ENCODE measurements around the gene KCNQ1OT1. TPM values are rescaled to one million over a fixed set of nuclear protein-coding genes. Genes with fewer than 3 reads are reported as not detected.
A peak's percentile ranks its signal among the peaks of the same experiment; 100 is the strongest.

The KCNQ1OT1 gene
- total RNA-seq, 2 donors from 2014 or later = 5.2 to 6.9 TPM

DNA sequence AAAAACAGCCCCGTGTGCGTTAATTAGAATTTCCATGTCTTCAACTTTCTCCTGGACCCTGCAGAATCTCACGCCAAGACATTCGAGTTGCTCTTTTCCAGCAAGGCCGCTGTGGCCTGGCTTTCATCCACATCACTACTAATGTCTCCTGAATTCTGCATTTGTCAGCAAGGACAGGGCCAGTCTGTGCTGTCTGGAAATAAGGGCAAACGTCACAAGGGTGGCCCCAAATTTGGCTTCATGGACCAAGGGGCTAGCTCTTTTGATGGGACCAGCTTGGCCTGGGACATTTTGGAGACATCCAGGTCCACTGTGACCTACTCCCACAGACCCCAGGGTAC lies 33.4 kb downstream of the KCNQ1OT1 start:
- Histone ChIP-seq H3K9ac (ENCODE audit: extremely low read depth, low read length, poor library complexity, severe bottlenecking) (no peak overlapping the region), H3K27ac (ENCODE audit: low read depth, low read length) (no peak overlapping the region), H3K36me3 (ENCODE audit: control insufficient read depth, insufficient read depth, low read length) (peaks cover 20% of the 10 kb centered on the region), H3K9me3 (ENCODE audit: control insufficient read depth, low read length) (peaks cover 3% of the 10 kb centered on the region), H3K4me3 (ENCODE audit: low read length) (no peak overlapping the region), H3K27me3 (ENCODE audit: control insufficient read depth, insufficient read depth, low read length, poor library complexity, severe bottlenecking) (no peaks in the 10 kb centered on the region), H3K4me1 (ENCODE audit: control insufficient read depth, insufficient read depth, low read length) (no peaks in the 10 kb centered on the region)
- no peaks in the 10 kb centered on the region for H3K4me1 Mint-ChIP-seq
- TF ChIP-seq, protein P1, sequence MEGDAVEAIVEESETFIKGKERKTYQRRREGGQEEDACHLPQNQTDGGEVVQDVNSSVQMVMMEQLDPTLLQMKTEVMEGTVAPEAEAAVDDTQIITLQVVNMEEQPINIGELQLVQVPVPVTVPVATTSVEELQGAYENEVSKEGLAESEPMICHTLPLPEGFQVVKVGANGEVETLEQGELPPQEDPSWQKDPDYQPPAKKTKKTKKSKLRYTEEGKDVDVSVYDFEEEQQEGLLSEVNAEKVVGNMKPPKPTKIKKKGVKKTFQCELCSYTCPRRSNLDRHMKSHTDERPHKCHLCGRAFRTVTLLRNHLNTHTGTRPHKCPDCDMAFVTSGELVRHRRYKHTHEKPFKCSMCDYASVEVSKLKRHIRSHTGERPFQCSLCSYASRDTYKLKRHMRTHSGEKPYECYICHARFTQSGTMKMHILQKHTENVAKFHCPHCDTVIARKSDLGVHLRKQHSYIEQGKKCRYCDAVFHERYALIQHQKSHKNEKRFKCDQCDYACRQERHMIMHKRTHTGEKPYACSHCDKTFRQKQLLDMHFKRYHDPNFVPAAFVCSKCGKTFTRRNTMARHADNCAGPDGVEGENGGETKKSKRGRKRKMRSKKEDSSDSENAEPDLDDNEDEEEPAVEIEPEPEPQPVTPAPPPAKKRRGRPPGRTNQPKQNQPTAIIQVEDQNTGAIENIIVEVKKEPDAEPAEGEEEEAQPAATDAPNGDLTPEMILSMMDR (conservative IDR thresholded peaks at IDR 0.05) = no peak
- peaks cover 4% of the 10 kb centered on the region for H3K27me3 Mint-ChIP-seq (ENCODE audit: insufficient read depth)
- no peak overlapping the region for H3K27ac Mint-ChIP-seq
- peaks cover 34% of the 10 kb centered on the region for H3K36me3 Mint-ChIP-seq (ENCODE audit: low read depth)
- peaks cover 24% of the 10 kb centered on the region for H3K9me3 Mint-ChIP-seq
- DNase-seq = peak; percentile 12
- 91 to 96% methylated on average over 6 of the region's 6 CpGs for WGBS, 2 experiments (ENCODE audit: insufficient coverage in 1 of 2, insufficient read length in 1 of 2)
- no peak overlapping the region for H3K4me3 Mint-ChIP-seq

DNA sequence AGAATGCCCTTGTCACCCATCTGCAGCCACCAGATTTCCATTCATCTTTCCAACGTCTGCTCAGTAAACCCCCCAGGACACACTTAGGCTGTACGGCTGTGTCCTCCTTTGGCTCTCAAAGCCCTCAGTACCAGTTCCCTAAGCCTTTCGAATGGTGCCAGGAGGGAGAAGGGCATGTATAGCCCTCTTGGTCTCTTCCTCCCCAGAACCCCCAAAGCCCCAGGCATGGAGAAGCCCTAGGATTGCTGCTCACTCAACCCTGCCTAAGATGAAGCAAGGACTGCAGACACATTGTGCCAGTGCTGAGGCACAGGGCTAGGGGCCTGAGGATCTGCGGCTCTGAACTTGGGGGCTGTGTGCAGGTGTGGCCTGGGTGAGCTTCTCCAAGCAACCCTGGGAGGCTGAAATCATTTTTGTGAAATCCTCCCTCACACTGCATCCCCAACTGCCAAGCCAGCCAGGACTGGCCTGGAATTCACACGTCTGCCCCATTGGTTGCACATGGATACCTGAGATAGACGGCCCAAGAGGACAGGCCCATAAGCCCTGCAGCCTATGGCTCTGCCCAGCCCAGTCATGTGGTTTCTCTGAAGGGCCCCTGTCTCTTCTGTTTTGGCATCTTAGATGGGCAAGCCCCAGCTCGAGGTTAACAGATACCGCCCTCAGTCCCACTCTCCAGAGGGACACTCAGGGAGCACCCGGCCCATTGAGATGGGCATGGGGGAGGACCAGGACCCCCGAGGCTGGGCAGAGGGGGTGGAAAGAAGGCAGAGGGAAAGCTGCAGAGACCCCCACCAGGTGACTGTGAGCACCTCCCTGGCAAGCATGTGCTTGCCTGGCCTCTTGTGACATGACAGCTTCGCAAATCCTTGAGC lies 34.0 kb downstream of the KCNQ1OT1 start:
- Histone ChIP-seq H3K36me3 (ENCODE audit: control insufficient read depth, insufficient read depth, low read length) (peaks cover 20% of the 10 kb centered on the region), H3K4me3 (ENCODE audit: low read length) (no peak overlapping the region), H3K27ac (ENCODE audit: low read depth, low read length) (no peak overlapping the region), H3K27me3 (ENCODE audit: control insufficient read depth, insufficient read depth, low read length, poor library complexity, severe bottlenecking) (no peaks in the 10 kb centered on the region), H3K4me1 (ENCODE audit: control insufficient read depth, insufficient read depth, low read length) (no peaks in the 10 kb centered on the region), H3K9ac (ENCODE audit: extremely low read depth, low read length, poor library complexity, severe bottlenecking) (no peak overlapping the region), H3K9me3 (ENCODE audit: control insufficient read depth, low read length) (peaks cover 9% of the 10 kb centered on the region)
- WGBS, 2 experiments (ENCODE audit: insufficient coverage in 1 of 2, insufficient read length in 1 of 2) = 94 to 100% methylated on average over 5 to 11 of the region's 11 CpGs
- H3K9me3 Mint-ChIP-seq = peaks cover 30% of the 10 kb centered on the region
- H3K36me3 Mint-ChIP-seq (ENCODE audit: low read depth) = peaks cover 34% of the 10 kb centered on the region
- peaks cover 8% of the 10 kb centered on the region for H3K27me3 Mint-ChIP-seq (ENCODE audit: insufficient read depth)
- no peak overlapping the region for H3K27ac Mint-ChIP-seq
- H3K4me3 Mint-ChIP-seq = no peak overlapping the region
- TF ChIP-seq, protein P1 (conservative IDR thresholded peaks at IDR 0.05) = no peak
- H3K4me1 Mint-ChIP-seq = no peaks in the 10 kb centered on the region
- peak; percentile 33 for DNase-seq

DNA sequence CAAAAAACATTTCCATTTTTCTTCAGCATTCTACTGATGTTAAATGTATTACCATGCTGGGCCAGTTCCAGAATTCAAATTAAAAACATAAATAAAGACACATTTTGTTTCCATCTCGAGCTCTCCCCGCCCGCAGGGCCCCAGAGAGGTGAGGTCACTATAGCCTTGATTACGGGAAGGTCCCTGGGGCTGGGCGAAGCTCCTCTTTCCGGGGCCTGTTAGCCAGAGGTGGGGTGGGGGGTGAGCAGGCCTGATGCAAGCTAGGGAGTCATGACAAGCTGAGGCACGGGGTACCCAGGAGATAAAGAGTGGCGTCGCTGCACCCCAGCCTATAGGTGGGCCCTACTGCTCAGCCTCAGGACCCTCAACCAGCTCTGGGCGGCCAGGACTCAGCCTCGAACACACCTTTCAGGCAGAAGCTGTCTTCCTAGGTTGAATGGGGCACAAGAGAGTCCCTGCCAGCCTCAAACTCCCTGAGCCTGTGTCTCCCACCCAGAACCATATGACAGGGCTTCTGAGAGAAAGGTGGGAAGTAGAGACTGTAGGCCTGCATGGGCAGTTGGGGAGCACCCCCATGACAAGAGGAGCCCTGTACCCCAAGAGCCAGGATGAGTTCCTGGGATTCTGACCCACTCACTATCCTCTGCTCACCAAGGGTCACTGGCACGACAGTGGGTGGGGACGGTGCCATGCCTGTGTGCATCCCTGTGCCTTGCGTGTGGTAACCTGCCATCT lies 34.8 kb downstream of the KCNQ1OT1 start:
- no peak overlapping the region for H3K4me3 ChIP-seq (ENCODE audit: low read length)
- no peak overlapping the region for H3K9ac ChIP-seq (ENCODE audit: extremely low read depth, low read length, poor library complexity, severe bottlenecking)
- H3K4me1 ChIP-seq (ENCODE audit: control insufficient read depth, insufficient read depth, low read length) = no peaks in the 10 kb centered on the region
- no peak overlapping the region for H3K4me3 Mint-ChIP-seq
- no peaks in the 10 kb centered on the region for H3K27me3 ChIP-seq (ENCODE audit: control insufficient read depth, insufficient read depth, low read length, poor library complexity, severe bottlenecking)
- TF ChIP-seq, protein P1 (conservative IDR thresholded peaks at IDR 0.05) = no peak
- peaks cover 40% of the 10 kb centered on the region for H3K36me3 Mint-ChIP-seq (ENCODE audit: low read depth)
- H3K9me3 Mint-ChIP-seq = peaks cover 38% of the 10 kb centered on the region
- H3K27me3 Mint-ChIP-seq (ENCODE audit: insufficient read depth) = peaks cover 9% of the 10 kb centered on the region
- peak; percentile 25 for DNase-seq
- H3K9me3 ChIP-seq (ENCODE audit: control insufficient read depth, low read length) = peaks cover 17% of the 10 kb centered on the region
- no peaks in the 10 kb centered on the region for H3K4me1 Mint-ChIP-seq
- no peak overlapping the region for H3K27ac Mint-ChIP-seq
- WGBS, 2 experiments (ENCODE audit: insufficient coverage in 1 of 2, insufficient read length in 1 of 2) = 95 to 100% methylated on average over 2 to 14 of the region's 14 CpGs
- H3K27ac ChIP-seq (ENCODE audit: low read depth, low read length) = no peak overlapping the region
- peaks cover 16% of the 10 kb centered on the region for H3K36me3 ChIP-seq (ENCODE audit: control insufficient read depth, insufficient read depth, low read length)

All from endodermal cell (in vitro differentiated cells).